Measurements from ENCODE around the gene ZNF195.
"Not testable (repeated sequence)": the region's sequence is repeated elsewhere in the genome, so short reads cannot be mapped to it uniquely, and the experiment has no call there.

DNA sequence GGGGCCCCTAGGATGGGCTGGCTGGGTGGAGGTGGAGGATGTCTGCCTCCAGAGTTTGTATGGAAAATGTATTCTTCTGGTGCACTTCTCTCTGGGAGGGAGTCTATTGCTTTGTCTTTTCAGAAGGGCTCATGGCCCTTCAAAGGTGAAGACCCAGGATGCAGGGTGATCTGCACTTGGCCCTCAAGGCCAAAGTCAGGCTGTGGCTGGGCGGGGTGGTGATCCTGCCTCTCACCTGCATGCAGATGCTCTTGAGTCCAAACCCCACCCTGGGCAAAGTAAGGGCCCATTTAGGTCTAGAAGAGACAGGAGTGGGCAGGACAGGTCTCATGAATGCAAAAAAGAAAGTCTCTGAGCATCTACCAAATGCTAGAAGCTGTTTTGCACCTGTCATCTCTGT lies 40.5 kb upstream of the ZNF195 start:
- TF ChIP-seq ZNF140 (tag by site-specific recombination; IDR thresholded peaks at IDR 0.05); ZNF174 (tag by site-specific recombination; IDR thresholded peaks at IDR 0.05); BCL11A (tag by site-specific recombination; IDR thresholded peaks at IDR 0.05; ENCODE audit: low read depth); ZBTB17 (tag by site-specific recombination; IDR thresholded peaks at IDR 0.05); SALL2 (tag by site-specific recombination; IDR thresholded peaks at IDR 0.05; ENCODE audit: borderline replicate concordance); ZNF114 (tag by site-specific recombination; IDR thresholded peaks at IDR 0.05); ZNF274 (IDR thresholded peaks at IDR 0.05; ENCODE audit: low read length); ZNF274 (tag by site-specific recombination; IDR thresholded peaks at IDR 0.05; ENCODE audit: borderline replicate concordance); KLF7 (tag by site-specific recombination; IDR thresholded peaks at IDR 0.05; ENCODE audit: borderline replicate concordance); ZNF707 (tag by site-specific recombination; IDR thresholded peaks at IDR 0.05); WT1 (tag by site-specific recombination; IDR thresholded peaks at IDR 0.05): not testable (repeated sequence)
- TF ChIP-seq, protein P1, sequence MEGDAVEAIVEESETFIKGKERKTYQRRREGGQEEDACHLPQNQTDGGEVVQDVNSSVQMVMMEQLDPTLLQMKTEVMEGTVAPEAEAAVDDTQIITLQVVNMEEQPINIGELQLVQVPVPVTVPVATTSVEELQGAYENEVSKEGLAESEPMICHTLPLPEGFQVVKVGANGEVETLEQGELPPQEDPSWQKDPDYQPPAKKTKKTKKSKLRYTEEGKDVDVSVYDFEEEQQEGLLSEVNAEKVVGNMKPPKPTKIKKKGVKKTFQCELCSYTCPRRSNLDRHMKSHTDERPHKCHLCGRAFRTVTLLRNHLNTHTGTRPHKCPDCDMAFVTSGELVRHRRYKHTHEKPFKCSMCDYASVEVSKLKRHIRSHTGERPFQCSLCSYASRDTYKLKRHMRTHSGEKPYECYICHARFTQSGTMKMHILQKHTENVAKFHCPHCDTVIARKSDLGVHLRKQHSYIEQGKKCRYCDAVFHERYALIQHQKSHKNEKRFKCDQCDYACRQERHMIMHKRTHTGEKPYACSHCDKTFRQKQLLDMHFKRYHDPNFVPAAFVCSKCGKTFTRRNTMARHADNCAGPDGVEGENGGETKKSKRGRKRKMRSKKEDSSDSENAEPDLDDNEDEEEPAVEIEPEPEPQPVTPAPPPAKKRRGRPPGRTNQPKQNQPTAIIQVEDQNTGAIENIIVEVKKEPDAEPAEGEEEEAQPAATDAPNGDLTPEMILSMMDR (tag by site-specific recombination; IDR thresholded peaks at IDR 0.05), result not testable (repeated sequence)
- TF ChIP-seq, protein P2, sequence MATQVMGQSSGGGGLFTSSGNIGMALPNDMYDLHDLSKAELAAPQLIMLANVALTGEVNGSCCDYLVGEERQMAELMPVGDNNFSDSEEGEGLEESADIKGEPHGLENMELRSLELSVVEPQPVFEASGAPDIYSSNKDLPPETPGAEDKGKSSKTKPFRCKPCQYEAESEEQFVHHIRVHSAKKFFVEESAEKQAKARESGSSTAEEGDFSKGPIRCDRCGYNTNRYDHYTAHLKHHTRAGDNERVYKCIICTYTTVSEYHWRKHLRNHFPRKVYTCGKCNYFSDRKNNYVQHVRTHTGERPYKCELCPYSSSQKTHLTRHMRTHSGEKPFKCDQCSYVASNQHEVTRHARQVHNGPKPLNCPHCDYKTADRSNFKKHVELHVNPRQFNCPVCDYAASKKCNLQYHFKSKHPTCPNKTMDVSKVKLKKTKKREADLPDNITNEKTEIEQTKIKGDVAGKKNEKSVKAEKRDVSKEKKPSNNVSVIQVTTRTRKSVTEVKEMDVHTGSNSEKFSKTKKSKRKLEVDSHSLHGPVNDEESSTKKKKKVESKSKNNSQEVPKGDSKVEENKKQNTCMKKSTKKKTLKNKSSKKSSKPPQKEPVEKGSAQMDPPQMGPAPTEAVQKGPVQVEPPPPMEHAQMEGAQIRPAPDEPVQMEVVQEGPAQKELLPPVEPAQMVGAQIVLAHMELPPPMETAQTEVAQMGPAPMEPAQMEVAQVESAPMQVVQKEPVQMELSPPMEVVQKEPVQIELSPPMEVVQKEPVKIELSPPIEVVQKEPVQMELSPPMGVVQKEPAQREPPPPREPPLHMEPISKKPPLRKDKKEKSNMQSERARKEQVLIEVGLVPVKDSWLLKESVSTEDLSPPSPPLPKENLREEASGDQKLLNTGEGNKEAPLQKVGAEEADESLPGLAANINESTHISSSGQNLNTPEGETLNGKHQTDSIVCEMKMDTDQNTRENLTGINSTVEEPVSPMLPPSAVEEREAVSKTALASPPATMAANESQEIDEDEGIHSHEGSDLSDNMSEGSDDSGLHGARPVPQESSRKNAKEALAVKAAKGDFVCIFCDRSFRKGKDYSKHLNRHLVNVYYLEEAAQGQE (tag by site-specific recombination; IDR thresholded peaks at IDR 0.05), result not testable (repeated sequence)
